HS-5 (cell line): ENCODE results near the gene SLC43A3.

Source experiments
- DNase-seq: peaks from one replicate; pipeline ENCODE4 v3.0.0-alpha.2; 2012; ENCODE audit warnings: low read depth

The SLC43A3 gene

GRCh38 chr11:57426929-57427726 is at the start of gene SLC43A3:
Gene SLC43A3 (minus strand): TSS chr11:57427121. CDS start chr11:57426172, 949 bp downstream.
- DNase-seq = peak; percentile 85

- DNase-seq = no peak
Measured at GRCh38 chr11:57476047-57476756, 49.3 kb upstream of the SLC43A3 start.

- no peak for DNase-seq
Measured at GRCh38 chr11:57475671-57476046, 48.7 kb upstream of the SLC43A3 start.

- no peak for DNase-seq
Measured at GRCh38 chr11:57475191-57475590, 48.3 kb upstream of the SLC43A3 start.

GRCh38 chr11:57474803-57475115 is 47.8 kb upstream of the SLC43A3 start:
- no peak for DNase-seq

- DNase-seq = no peak
Measured at GRCh38 chr11:57474017-57474802, 47.3 kb upstream of the SLC43A3 start.

- no peak for DNase-seq
Measured at GRCh38 chr11:57473285-57473841, 46.4 kb upstream of the SLC43A3 start.

GRCh38 chr11:57471496-57471895 is 44.6 kb upstream of the SLC43A3 start:
- DNase-seq = no peak

GRCh38 chr11:57469268-57469667 is 42.3 kb upstream of the SLC43A3 start:
- no peak for DNase-seq

- no peak for DNase-seq
Measured at GRCh38 chr11:57468276-57468675, 41.4 kb upstream of the SLC43A3 start.

GRCh38 chr11:57467508-57468157 is 40.7 kb upstream of the SLC43A3 start:
- no peak for DNase-seq

GRCh38 chr11:57466680-57467079 is 39.8 kb upstream of the SLC43A3 start:
- no peak for DNase-seq

GRCh38 chr11:57464539-57465181 is 37.7 kb upstream of the SLC43A3 start:
- no peak for DNase-seq

- DNase-seq = no peak
Measured at GRCh38 chr11:57463671-57464538, 37.0 kb upstream of the SLC43A3 start.

- no peak for DNase-seq
Measured at GRCh38 chr11:57462597-57462996, 35.7 kb upstream of the SLC43A3 start.

GRCh38 chr11:57461841-57462489 is 35.0 kb upstream of the SLC43A3 start:
- no peak for DNase-seq

- no peak for DNase-seq
Measured at GRCh38 chr11:57460758-57461749, 34.1 kb upstream of the SLC43A3 start.

- DNase-seq = peak; percentile 47
Measured at GRCh38 chr11:57460022-57460757, 33.3 kb upstream of the SLC43A3 start, which contains the start of gene RTN4RL2. Gene RTN4RL2 (plus strand): TSS chr11:57460528. CDS start chr11:57460866, 338 bp downstream.
